Stomach (tissue), 9 donors: ENCODE data around the gene NFILZ. TPM values are rescaled to one million over a fixed set of nuclear protein-coding genes. Genes with fewer than 3 reads are reported as not detected.

ENCODE experiments used
- DNase-seq, 2 donors: peaks; one replicate each; pipeline versions ENCODE4 v3.0.0 to v3.0.0-alpha.2; 2013 to 2019
- H3K27ac ChIP-seq, 5 donors: fragments of 200-600 bp in 4 of 5; sonication (generic) in 4 of 5; one replicate each; pipeline ENCODE4 v1.5.1; 2013 to 2019; ENCODE audit warnings: mild to moderate bottlenecking in 1 of 5, moderate library complexity in 1 of 5
- H3K27me3 ChIP-seq, 3 donors: fragments of 200-600 bp; sonication (generic); one replicate each; pipeline ENCODE4 v1.5.1; 2017 to 2019; ENCODE audit warnings: mixed run types in 1 of 3
- H3K36me3 ChIP-seq, 4 donors: fragments of 200-600 bp; sonication (generic); 1 replicate in 3 of 4; 2 replicates in 1 of 4; pipeline ENCODE4 v1.5.1; 2016 to 2019
- H3K4me1 ChIP-seq, 4 donors: fragments of 200-600 bp; sonication (generic); one replicate each; pipeline ENCODE4 v1.5.1; 2016 to 2019
- H3K4me3 ChIP-seq, 4 donors: fragments of 200-600 bp; sonication (generic) in 3 of 4; one replicate each; pipeline ENCODE4 v1.5.1; 2016 to 2019; ENCODE audit warnings: mild to moderate bottlenecking in 1 of 4
- H3K9me3 ChIP-seq, 4 donors: fragments of 200-600 bp; sonication (generic); one replicate each; pipeline ENCODE4 v1.5.1; 2016 to 2019
- EP300 ChIP-seq: sonication (generic); formaldehyde crosslinking; IDR thresholded peaks from one replicate; pipeline ENCODE4 v1.6.1; 2017; ENCODE audit warnings: antibody characterized with exemption
- POLR2A ChIP-seq, 4 donors: fragments of 450-650 bp; IDR thresholded peaks; one replicate each; pipeline ENCODE4 v1.6.1; 2016; ENCODE audit warnings: antibody characterized with exemption in 4 of 4, control low read depth in 2 of 4, mild to moderate bottlenecking in 1 of 4, moderate library complexity in 1 of 4
- POLR2AphosphoS5 ChIP-seq, 3 donors: sonication (generic); formaldehyde crosslinking; IDR thresholded peaks; one replicate each; pipeline ENCODE4 v1.6.1; 2016; ENCODE audit warnings: antibody characterized with exemption in 3 of 3
- WGBS, 5 donors: extraction: QIAGEN DNeasy Blood & Tissue Kit in 3 of 5; methylation state at CpG; one replicate each; pipeline versions ENCODE4 v1.1.5 to v1.1.7; 2013 to 2018; 5-methylcytosine and 5-hydroxymethylcytosine counted together
- intact Hi-C: fragments of 100-400 bp; cut with DNase I; formaldehyde crosslinking; loops from one replicate; pipeline ENCODE4 v1.15.1; 2023; ENCODE audit warnings: low total_unique reads
- polyA plus RNA-seq, 3 donors: library from polyadenylated mRNA; stranded (reverse); fragments of 200-250 nt; gene quantifications; one replicate each; pipeline ENCODE4 v1.2.3, GENCODE V29; 2013
- total RNA-seq, 5 donors: library from RNA; depleted of rRNA; stranded (reverse); fragments of >200 nt; gene quantifications; one replicate each; pipeline versions ENCODE4 v1.1.0 to v1.2.3, GENCODE V29; 2014 to 2016
- TF ChIP-seq, protein P1 (sequence below), 7 experiments: fragments of 450-650 bp in 4 of 7; fragments of 200-600 bp in 3 of 7; sonication (generic) in 3 of 7; IDR thresholded peaks; one replicate each; pipeline ENCODE4 v1.5.1; 2016 to 2019; ENCODE audit warnings: antibody characterized with exemption in 7 of 7, control low read depth in 2 of 7, mild to moderate bottlenecking in 1 of 7
- donor health status: healthy with polysubstance abuse.
- donor health status: Bipolar disorder and iron deficiency.
- donor health status: healthy.

The NFILZ gene
- total and polyA plus RNA-seq, 8 donors, result not detected

DNA sequence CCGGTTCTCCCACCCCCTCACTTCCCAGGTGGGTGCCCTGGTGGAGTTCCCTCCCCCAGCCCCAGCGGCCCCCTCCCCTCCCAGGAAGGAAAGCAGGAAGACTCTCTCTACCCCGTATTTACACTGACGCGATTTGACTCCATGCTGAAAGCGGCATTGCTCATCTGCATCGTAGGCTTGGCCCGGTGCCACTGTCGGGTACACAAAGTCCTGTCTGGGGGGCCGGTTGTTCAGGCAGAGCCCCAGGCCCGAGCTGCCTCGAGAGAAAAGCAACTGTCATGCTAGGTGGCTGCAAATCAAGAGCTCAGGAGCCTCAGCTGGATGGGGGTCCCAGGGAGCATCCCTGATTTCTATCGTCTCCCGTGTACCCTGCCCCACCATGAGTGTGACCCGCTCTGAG lies 34.8 kb upstream of the NFILZ start:
- Histone ChIP-seq H3K27me3 (peaks cover 0 to 16% (median 14%) of the 10 kb centered on the region in 3 donors), H3K36me3 (peaks cover 0 to 51% (median 27%) of the 10 kb centered on the region in 4 donors), H3K9me3 (peaks cover 0 to 11% (median 4%) of the 10 kb centered on the region in 4 donors), H3K4me1 (peaks cover 16 to 28% (median 19%) of the 10 kb centered on the region in 4 donors), H3K4me3 (no peak overlapping the region), H3K27ac (no peak overlapping the region)
- TF ChIP-seq POLR2A (IDR thresholded peaks at IDR 0.05) (no peak), EP300 (no peak), POLR2AphosphoS5 (IDR thresholded peaks at IDR 0.05) (no peak)
- TF ChIP-seq, protein P1, sequence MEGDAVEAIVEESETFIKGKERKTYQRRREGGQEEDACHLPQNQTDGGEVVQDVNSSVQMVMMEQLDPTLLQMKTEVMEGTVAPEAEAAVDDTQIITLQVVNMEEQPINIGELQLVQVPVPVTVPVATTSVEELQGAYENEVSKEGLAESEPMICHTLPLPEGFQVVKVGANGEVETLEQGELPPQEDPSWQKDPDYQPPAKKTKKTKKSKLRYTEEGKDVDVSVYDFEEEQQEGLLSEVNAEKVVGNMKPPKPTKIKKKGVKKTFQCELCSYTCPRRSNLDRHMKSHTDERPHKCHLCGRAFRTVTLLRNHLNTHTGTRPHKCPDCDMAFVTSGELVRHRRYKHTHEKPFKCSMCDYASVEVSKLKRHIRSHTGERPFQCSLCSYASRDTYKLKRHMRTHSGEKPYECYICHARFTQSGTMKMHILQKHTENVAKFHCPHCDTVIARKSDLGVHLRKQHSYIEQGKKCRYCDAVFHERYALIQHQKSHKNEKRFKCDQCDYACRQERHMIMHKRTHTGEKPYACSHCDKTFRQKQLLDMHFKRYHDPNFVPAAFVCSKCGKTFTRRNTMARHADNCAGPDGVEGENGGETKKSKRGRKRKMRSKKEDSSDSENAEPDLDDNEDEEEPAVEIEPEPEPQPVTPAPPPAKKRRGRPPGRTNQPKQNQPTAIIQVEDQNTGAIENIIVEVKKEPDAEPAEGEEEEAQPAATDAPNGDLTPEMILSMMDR (IDR thresholded peaks at IDR 0.05), result no peak
- no peak for DNase-seq
- intact Hi-C loops, result no loop called here
- WGBS, 5 donors, result 65 to 79% (median 72%) methylated on average over 11 to 15 of the region's 15 CpGs

DNA sequence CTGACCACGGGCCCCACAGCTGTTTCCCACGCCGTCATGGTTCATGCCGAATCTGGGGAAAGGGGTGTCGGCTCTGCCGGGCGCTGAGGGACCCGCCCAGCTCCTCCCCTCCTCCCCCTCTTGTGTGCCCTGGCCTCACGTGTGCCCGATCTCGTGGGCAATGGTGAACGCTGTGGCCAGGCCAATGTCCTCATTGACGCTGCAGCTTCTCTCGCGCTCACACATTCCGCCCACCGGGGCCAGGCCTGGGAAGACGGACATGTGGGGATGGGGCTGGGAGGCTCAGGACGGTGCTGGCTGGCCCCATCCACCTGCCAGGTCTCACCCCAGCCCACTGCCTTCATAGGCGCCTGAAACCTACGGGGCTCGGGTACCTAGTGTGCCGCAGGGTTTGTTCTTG lies 34.3 kb upstream of the NFILZ start:
- Histone ChIP-seq H3K27me3 (peaks cover 0 to 16% (median 14%) of the 10 kb centered on the region in 3 donors), H3K9me3 (peaks cover 0 to 11% (median 4%) of the 10 kb centered on the region in 4 donors), H3K36me3 (peaks cover 0 to 56% (median 31%) of the 10 kb centered on the region in 4 donors), H3K27ac (no peak overlapping the region), H3K4me1 (peaks cover 16 to 28% (median 19%) of the 10 kb centered on the region in 4 donors), H3K4me3 (no peak overlapping the region)
- WGBS, 5 donors, result 80 to 88% (median 84%) methylated on average over 21 to 23 of the region's 23 CpGs
- intact Hi-C loops, result no loop called here
- no peak for DNase-seq
- TF ChIP-seq POLR2A (IDR thresholded peaks at IDR 0.05) (no peak), EP300 (no peak), POLR2AphosphoS5 (IDR thresholded peaks at IDR 0.05) (no peak)
- TF ChIP-seq, protein P1 (IDR thresholded peaks at IDR 0.05), result no peak

DNA sequence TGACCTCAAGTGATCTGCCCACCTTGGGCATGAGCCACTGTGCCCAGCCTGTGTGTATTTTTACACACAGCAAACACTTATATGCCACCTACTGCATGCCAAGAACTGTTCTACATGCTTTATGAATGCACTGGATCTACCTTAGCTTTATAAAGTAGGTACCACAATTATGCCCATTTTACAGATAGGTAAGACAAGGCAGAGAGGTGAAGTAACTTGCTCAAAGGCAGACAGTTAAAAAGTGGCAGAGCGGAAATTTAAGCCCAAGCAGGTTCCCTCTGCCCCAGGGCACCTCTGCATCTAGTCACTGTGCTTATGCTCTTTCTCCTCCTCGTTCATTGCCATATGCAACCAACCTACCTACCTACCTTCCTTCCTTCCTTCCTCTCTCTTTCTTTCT lies 30.4 kb upstream of the NFILZ start:
- TF ChIP-seq POLR2A (IDR thresholded peaks at IDR 0.05) (no peak), EP300 (no peak), POLR2AphosphoS5 (IDR thresholded peaks at IDR 0.05) (no peak)
- TF ChIP-seq, protein P1 (IDR thresholded peaks at IDR 0.05), result no peak
- no peak overlapping the region for H3K4me3 ChIP-seq
- WGBS, 5 donors, result 75 to 94% (median 87%) methylated on average over 2 of the region's 2 CpGs
- intact Hi-C loops, result no loop called here
- H3K27ac ChIP-seq, result no peak overlapping the region
- peaks cover 0 to 7% (median 0%) of the 10 kb centered on the region in 4 donors for H3K4me1 ChIP-seq
- no peaks in the 10 kb centered on the region for H3K27me3 ChIP-seq
- no peak for DNase-seq
- H3K9me3 ChIP-seq, result peaks cover 0 to 7% (median 7%) of the 10 kb centered on the region in 4 donors
- peaks cover 0 to 86% (median 55%) of the 10 kb centered on the region in 4 donors for H3K36me3 ChIP-seq

DNA sequence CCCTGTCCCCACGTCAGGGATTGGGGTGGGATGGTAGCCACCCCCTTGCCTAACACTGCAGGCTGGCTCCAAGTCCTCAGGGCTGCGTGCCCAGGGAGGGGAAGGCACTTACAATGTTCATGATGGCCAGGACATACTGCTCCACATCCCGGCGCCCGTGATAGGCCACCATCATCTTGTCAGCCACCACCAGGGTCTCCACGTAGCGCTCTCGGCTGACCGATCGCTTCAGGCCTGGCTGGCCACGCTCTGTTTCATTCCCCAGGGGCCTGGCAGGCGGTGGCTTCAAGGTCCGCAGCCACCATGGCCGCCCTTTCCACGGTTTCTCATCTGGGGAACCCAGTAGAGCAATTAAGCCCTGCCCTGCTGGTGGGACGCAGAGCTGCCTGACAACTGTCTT lies 29.6 kb upstream of the NFILZ start:
- TF ChIP-seq, protein P1 (IDR thresholded peaks at IDR 0.05), result no peak
- TF ChIP-seq POLR2A (IDR thresholded peaks at IDR 0.05) (no peak), POLR2AphosphoS5 (IDR thresholded peaks at IDR 0.05) (no peak), EP300 (no peak)
- no peak for DNase-seq
- H3K27ac ChIP-seq, result no peak overlapping the region
- intact Hi-C loops, result no loop called here
- no peak overlapping the region for H3K4me3 ChIP-seq
- H3K27me3 ChIP-seq, result no peaks in the 10 kb centered on the region
- H3K4me1 ChIP-seq, result no peaks in the 10 kb centered on the region
- H3K9me3 ChIP-seq, result peaks cover 0 to 9% (median 9%) of the 10 kb centered on the region in 4 donors
- WGBS, 5 donors, result 90 to 94% (median 94%) methylated on average over 16 of the region's 16 CpGs
- peaks cover 0 to 89% (median 55%) of the 10 kb centered on the region in 4 donors for H3K36me3 ChIP-seq
